GM21447 (cell line): ENCODE data around the gene GTPBP6.
"Not testable (repeated sequence)": the region's sequence is repeated elsewhere in the genome, so short reads cannot be mapped to it uniquely, and the experiment has no call there.

ENCODE experiments used
- ATAC-seq: cut with Tn5 transposase; IDR thresholded peaks from one replicate; pipeline ENCODE4 v1.9.1; 2021; ENCODE audit not compliant: unreplicated experiment

The GTPBP6 gene

GRCh38 chrX:352181-352580, 33.6 kb upstream of the GTPBP6 start:
- no peak for ATAC-seq

DNA sequence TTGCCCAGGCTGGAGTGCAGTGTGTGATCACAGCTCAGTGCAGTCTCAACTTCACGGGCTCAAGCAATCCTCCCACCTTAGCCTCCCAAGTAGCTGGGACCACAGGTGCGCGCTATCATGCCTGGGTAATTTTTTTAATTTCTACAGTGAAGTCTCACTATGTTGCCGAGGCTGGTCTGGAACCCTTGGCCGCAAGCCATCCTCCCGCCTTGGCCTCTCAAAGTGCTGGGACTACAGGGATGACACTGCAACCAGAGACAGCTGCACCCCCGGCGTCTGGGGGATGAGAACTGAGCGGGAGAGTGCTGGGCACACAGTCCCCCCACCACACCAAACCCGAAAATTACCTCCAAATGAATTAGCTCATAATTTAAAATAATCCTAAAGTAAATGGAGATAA, 33.1 kb upstream of the GTPBP6 start:
- ATAC-seq = no peak

GRCh38 chrX:351324-351641, 32.7 kb upstream of the GTPBP6 start:
- ATAC-seq = not testable (repeated sequence)

DNA sequence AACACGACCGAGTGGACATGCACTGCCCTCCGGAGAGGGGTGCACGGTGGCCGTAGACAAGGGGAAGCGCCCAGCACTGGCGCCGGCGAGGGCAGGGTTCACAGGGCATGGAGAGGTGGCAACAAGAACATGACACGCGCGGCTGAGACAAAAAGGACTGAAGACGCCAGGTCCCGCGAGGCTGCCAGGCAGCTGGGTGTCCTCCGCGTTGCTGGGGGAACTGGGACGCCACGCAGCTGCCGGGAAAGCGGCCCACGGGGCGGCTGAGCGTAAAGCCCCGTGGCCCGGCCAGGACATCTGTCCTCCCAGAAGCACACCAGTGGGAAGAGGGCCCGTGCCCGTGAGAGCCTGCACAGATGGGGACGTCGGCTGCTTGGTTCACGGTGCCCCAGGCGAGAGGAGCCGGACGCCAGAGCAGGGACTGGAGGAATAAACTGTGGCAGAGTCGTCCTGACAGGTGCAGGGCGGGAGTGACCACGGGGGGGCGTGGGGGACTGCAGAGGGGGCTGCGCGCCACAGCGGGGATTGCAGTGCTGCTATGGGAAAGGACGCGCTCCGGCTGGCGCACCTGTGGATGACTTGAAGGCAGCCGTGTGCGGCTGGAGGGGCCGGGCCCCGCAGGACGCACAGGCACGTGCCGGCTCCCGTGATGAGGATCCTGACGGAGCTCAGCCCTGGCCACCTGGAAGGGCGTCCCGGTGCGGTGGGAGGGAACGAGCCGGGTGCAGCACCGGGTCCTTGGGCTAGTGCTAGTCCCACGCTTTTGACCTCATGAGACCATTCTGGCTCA, 32.1 kb upstream of the GTPBP6 start:
- no peak for ATAC-seq

- no peak for ATAC-seq
Measured at GRCh38 chrX:350148-350533, 31.5 kb upstream of the GTPBP6 start.

- ATAC-seq = no peak
Measured at GRCh38 chrX:349702-350101, 31.1 kb upstream of the GTPBP6 start.

DNA sequence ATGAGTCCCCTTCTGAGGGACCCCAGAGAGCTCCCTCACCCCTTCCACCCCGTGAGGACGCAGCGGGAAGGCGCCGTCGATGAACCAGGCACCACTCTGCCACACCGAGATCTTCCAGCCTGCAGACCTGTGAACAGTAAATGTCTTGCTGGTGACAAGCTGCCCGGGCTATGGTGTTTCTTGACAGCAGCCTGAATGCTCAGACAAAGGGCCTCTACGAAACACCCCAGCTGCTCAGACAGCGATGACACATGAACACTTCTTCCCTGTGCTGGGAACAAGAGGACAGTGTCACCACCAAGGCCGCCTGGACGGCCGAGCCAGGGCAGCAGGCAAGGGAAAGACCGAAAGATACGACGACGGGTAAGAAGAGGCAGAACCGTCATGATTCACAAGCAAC, 30.6 kb upstream of the GTPBP6 start:
- no peak for ATAC-seq

DNA sequence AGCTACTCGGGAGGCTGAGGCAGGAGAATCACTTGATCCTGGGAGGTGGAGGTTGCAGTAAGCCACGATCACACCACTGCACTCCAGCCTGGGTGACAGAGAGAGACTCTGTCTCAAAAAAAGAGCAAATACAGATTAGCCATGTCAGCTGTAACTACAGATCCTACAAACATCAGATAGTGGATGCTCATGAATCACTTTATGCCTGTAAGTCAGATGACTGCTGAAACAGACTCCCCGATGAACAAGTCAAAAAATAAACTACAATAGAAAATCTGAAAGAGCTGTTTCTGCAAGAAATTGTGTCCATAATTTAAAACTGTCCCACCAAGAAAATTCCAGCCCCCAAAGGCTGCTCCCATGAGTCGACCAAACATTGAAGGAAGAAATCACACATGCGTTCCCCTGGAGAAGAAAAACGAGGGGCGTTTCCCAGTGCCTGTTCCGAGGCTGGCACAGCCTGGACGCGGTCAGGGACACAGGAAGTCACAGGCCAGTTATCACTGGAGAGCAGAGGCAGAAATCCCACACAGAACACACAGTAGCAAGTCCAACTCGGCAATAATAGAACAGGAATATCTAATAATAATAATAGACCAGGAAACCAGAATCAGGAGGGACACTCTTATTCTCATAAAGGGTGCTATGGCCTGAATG, 30.0 kb upstream of the GTPBP6 start:
- ATAC-seq = no peak

DNA sequence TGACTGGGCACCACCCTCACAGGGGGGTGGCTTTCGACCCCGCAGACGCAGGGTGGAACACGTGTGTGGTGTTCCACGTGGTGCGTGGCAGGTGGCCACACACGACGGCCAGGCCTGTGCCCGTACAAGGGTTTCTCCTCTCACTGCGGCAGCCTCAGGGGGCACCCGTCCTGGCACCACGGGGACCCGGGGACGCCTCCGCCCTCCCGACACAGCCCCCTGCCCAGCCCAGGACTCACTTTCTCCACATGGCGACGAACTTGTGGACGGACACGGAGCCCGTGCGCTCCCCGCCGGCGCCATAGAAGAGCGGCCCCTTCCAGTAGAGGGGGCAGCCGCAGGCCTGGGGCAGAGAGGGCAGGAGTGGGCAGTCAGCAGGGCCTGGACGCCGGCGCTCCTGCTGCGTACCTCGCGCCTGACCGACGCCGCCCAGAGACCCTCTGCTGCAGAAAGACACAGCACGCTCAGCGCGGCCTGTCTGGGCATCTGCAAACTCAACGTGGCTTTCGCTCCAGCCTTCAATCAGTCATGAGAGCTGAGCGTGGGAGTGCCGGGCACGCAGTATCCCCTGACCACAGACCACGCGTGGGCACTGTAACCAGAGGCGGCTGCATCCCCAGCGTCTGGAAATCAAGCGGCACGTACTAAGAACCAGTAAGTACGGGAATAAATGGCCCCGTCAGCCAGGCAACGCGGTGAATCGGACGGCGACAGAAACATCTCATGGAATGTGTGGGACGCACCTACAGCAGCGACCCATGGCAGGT, 28.9 kb upstream of the GTPBP6 start:
- ATAC-seq = no peak

DNA sequence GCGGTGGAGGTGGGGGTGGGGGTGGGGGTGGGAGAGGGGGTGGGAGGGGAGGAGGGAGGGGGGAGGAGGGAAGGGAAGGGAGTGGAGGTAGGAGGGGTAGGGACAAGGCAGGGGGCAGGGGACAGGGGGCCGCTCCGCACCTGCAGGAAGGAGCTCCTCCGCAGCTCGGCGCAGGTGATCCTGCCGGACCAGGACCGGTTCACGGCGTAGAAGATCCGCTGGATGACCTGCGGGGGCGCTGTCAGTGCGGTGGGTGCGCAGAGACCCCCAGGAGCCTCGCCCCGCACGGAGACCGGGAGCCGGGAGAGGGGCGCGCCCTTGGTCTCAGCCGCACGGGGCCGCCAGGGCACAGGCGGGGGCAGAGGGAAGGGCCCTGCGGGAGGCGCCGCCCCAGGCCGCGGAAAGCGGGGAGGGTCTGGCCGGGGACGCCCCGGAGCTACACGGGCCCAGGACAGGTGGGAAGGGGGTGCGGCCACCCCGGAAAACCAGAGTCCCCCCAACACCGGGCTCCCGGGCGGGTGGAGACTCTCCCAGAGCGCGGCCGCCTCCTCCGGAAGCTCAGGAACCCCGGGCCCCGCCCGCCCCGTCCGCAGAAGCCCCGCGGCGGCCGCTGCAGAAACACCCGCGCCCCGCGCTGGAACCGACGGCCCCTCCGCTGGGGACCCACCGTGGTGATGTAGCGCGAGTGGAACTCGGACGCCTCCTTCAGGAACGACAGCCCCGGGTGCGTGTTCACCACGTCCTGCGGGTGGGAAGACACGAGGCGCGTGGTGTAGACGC, 27.6 kb upstream of the GTPBP6 start:
- no peak for ATAC-seq

- no peak for ATAC-seq
Measured at GRCh38 chrX:345020-345925, 26.7 kb upstream of the GTPBP6 start.

DNA sequence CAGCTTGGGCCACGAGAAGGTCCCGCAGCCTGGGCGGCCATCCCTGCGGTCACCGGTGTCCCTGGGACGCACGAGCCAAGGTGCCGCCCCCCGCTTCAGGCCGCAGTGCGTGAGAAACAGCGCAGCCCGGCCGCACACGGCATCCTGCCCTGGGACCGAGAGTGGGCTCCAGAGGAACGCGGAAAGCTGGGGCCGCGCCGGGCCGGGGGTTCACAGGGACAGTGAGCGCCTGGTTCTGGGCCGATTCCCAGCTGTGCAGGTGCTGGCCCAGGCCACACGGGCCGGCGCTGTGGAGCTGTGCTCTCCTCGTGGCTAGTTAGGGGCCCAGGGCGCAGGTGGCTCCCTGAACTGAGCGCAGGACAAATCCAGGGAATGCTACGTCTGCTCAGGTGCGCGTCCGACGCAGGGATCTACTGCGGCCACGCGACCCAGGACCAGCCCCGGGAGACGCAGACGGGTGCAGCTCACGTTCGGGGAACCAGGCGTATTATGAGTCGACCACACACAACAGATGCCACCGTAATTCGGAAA, 25.8 kb upstream of the GTPBP6 start:
- ATAC-seq = no peak

GRCh38 chrX:341541-342101, 23.0 kb upstream of the GTPBP6 start:
- ATAC-seq = no peak

- no peak for ATAC-seq
Measured at GRCh38 chrX:340641-341423, 22.2 kb upstream of the GTPBP6 start.

- ATAC-seq = no peak
Measured at GRCh38 chrX:340121-340520, 21.5 kb upstream of the GTPBP6 start.

GRCh38 chrX:338836-339400, 20.3 kb upstream of the GTPBP6 start:
- ATAC-seq = no peak

DNA sequence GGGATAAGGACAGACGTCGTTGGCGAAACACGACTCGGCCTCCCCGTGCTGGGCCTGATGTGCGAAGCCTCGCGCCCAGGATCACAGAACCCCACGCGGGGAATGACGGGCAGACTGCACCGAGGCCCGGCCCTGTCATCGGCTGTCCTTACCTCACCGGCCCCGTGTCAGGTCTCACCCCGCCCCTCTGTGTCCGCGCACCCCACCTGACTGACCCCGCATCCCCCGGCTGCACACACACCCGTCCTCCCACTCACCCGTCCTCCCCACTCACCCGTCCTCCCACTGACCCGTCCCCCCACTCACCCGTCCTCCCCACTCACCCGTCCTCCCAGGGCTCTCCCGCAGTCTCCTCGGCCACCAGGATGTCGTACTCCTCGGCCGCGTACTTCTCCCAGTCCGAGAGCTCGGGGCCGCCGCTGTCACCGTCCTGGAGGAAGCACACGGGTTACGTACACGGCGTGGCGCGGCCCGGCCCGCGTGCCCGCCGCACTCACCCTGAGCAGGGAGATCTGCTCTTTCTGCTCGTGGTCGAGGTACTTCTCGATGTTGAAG, 19.8 kb upstream of the GTPBP6 start:
- no peak for ATAC-seq

GRCh38 chrX:337331-337831, 18.8 kb upstream of the GTPBP6 start:
- no peak for ATAC-seq
